Stimulated activated CD4-positive, alpha-beta T cell treated with anti-CD3 and anti-CD28 coated beads, Interleukin-1b, Interleukin-23, amount 100 ng/mL, for 4 hours (primary cell): Measurements from ENCODE around the gene HSPA1L.
"Not testable (repeated sequence)": the region's sequence is repeated elsewhere in the genome, so short reads cannot be mapped to it uniquely, and the experiment has no call there.

Experiments used
- DNase-seq, 2 donors: peaks; one replicate each; pipeline ENCODE4 v3.0.0-alpha.2; 2020; ENCODE audit warnings: low read depth in 2 of 2

Gene HSPA1L

GRCh38 chr6:31813465-31813849 lies 1.6 kb downstream of the HSPA1L start:
- DNase-seq, result no peak

- no peak for DNase-seq
Measured at GRCh38 chr6:31811645-31812044, 3.4 kb downstream of the HSPA1L start.

DNA sequence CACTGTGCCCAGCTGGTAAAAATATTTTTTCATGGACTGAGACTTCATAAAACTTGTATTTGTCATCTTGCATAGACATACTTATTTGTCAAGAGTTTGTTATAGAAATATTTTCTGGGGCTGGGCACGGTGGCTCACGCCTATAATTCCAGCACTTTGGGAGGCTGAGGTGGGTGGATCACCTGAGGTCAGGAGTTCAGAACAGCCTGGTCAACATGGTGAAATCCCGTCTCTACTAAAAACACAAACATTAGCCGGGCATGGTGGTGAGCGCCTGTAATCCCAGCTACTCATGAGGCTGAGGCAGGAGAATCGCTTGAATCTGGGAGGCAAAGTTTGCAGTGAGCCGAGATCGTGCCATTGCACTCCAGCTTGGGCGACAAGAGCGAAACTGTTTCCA lies 6.5 kb downstream of the HSPA1L start:
- DNase-seq, result not testable (repeated sequence)

- peak; percentile 96 to 97 for DNase-seq
Measured at GRCh38 chr6:31806470-31807272, 8.4 kb downstream of the HSPA1L start, which contains the start of gene LSM2. TSS of gene LSM2 (minus strand) at chr6:31806966. CDS start at chr6:31806757, 209 bp downstream.

GRCh38 chr6:31805939-31806469 lies 9.1 kb downstream of the HSPA1L start:
- DNase-seq, result no peak

GRCh38 chr6:31801031-31801927 lies 13.8 kb downstream of the HSPA1L start:
- DNase-seq, result not testable (repeated sequence)

DNA sequence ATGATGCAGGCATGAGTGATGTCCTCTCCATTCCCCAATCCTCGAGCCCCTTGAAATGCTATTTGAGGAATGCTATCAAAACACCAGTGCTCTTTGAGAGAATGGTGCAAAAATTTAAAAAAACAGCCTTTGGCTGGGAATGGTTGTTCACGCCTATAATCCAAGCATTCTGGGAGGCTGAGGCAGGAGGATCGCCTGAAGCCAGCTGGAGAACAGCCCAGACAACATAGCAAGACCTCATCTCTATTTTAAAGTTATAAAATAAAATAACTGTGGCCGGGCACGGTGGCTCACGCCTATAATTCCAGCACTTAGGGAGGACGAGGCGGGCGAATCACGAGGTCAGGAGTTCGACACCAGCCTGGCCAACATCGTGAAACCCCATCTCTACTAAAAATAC lies 15.3 kb downstream of the HSPA1L start:
- no peak for DNase-seq

DNA sequence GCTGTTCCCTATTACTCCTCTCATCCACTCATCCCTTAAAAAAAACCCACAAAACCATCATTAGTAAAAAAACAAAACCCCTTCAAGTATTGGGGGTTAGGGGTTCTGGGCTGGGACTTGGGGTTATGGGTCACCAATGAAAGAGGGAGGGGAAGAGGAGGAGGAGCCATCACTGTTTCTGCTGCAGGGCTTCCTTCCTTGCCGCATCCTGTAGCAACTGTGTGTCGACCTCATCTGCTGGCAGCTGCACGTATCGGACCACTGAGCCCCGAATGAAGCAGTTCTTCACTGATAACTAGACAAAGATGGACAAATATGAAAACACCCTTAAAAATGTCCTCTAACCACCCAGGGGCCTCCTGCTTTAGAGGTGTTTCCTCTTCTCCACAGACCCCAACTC lies 17.5 kb downstream of the HSPA1L start:
- no peak for DNase-seq

- DNase-seq, result no peak
Measured at GRCh38 chr6:31796993-31797385, 18.1 kb downstream of the HSPA1L start.

GRCh38 chr6:31795616-31796298 lies 19.3 kb downstream of the HSPA1L start, which contains the start of gene VARS1:
TSS of gene VARS1 (minus strand) at chr6:31795752. CDS start at chr6:31795217, 535 bp downstream.
- peak; percentile 65 to 80 for DNase-seq

DNA sequence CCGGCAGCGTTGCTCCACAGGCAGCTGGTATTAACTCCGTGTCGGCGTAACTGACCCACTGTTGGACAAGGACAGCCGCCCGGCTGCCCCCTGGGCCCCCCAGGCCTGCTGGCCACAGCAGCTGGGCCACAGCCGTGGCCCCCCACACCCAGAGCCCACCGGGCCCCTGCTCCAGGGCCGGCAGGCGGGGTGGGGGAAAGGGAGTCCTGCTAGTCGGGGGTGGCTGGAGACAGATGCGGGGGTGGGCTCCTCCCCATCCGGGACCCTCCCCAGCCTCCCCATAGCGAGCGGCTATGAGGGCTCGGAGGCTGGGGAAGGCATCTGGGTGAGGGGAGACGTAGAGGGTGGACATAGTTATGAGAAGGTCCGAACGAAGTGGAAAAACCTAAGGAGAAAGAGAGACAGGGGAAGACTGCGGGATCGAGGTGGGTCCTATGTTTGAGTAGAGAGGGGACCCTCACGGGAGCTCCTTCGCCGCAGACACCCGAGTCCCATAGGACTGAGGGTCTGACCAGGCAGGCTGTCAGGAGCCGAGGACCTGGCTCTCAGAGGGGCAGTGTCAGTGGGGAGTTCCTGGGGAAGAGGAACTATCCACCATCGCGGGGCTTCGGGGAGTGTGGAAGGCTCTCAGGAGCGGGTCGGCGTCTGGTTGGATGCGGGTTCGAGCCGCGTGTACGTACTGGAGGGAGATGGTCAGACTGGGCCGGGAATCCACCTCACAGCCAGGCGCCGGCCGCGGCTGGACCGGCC lies 20.0 kb downstream of the HSPA1L start:
- peak in 1 of 2 donors; percentile 42 for DNase-seq

DNA sequence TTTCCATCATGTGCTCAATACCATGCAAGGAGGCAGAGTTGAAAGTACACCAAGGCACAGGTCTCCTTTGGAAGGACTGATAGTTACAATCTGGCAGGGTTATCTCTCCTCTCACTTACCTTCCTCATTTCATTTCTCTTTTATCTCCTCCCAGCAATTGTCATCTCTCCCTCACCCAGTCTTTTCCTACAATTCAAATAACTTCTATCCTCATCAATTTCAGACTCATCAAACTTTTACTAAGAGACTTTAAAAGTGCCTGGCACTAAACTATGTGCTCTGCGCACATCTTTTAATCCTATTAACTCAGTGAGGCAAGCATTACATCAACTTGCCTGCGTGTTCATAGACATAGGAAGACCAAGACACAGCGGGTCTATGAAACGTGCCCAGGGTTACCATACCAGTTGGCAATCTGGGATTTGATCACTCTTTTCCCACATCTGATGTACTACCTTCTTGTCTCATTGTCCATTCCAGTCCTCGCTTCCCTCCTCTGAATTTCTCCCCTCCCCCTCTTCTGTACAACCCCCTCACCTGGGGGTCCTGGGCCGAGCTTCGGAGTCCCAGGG lies 20.7 kb downstream of the HSPA1L start:
- DNase-seq, result no peak

DNA sequence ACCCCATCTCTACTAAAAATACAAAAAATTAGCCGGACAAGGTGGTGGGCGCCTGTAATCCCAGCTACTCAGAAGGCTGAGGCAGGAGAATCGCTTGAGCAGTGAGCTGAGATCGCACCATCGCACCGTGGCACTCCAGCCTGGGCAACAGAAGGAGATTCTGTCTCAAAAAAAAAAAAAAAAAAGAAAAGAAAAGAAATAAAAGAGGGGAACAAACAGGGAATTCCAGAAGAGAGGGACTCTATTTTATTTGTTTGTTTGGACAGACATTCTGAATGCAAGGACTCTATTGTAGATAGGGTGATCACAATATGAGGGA lies 21.2 kb downstream of the HSPA1L start:
- not testable (repeated sequence) for DNase-seq

- no peak for DNase-seq
Measured at GRCh38 chr6:31792761-31793171, 22.3 kb downstream of the HSPA1L start.

- no peak for DNase-seq
Measured at GRCh38 chr6:31792090-31792374, 23.1 kb downstream of the HSPA1L start.

- DNase-seq, result no peak
Measured at GRCh38 chr6:31791324-31792089, 23.6 kb downstream of the HSPA1L start.

GRCh38 chr6:31785475-31785874 lies 29.6 kb downstream of the HSPA1L start:
- DNase-seq, result no peak

GRCh38 chr6:31784098-31784925 lies 30.8 kb downstream of the HSPA1L start:
- no peak for DNase-seq

DNA sequence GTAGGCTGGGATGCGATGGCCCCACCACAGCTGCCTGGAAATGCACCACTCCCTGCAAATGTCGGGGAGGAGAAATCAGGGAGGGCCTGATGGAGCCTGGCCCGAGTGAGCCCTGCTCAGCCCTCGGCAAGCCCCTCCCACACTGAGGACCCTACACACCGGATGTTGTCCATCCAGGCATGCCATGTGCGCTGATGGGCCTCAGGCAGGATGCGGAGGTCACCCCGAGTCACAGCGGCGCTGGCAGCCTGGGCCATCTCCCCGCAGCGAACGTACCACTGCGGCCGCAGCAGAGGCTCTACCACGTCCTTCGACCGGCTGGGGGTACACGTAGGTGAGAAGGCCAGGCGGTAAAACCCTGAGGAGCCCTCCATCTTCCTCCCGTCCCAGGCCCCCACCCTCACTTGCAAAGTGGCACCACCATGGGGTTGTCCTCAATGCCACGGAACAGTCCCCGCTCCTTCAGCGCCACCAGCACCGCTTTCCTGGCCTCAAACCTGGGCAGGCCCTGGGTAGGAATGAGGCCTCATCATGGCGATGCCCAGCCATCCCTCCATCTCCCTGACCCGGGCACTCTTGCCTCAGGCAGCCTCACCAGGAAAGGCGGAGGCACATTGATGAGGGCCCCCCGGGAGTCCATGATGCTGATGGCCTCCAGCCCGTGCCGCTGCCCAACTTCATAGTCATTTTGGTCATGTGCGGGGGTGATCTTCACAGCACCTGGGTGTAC lies 32.8 kb downstream of the HSPA1L start:
- DNase-seq, result no peak
